Hepatocyte (in vitro differentiated cells): ENCODE results near the gene NTRK1. TPM values are rescaled to one million over a fixed set of nuclear protein-coding genes. Genes with fewer than 3 reads are reported as not detected.

Experiments used
- DNase-seq: peaks from one replicate; pipeline ENCODE4 v3.0.0-alpha.2; 2016; ENCODE audit warnings: low spot score
- H2AFZ ChIP-seq: fragments of 200-600 bp; sonication (generic); 2 replicates; pipeline ENCODE4 v1.6.0; 2016; ENCODE audit warnings: antibody characterized with exemption, mild to moderate bottlenecking
- H3K27ac ChIP-seq: fragments of 200-600 bp; sonication (generic); 2 replicates; pipeline ENCODE4 v1.5.1; 2016; ENCODE audit warnings: mild to moderate bottlenecking
- H3K27me3 ChIP-seq: fragments of 200-600 bp; sonication (generic); 2 replicates; pipeline ENCODE4 v1.6.1; 2016
- H3K36me3 ChIP-seq: fragments of 200-600 bp; sonication (generic); replicated peaks from 2 replicates; pipeline ENCODE4 v1.5.1; 2016; ENCODE audit warnings: low read depth; ENCODE audit not compliant: insufficient read depth
- H3K4me1 ChIP-seq: fragments of 200-600 bp; sonication (generic); 2 replicates; pipeline ENCODE4 v1.5.1; 2016; ENCODE audit warnings: mild to moderate bottlenecking, moderate library complexity; ENCODE audit not compliant: insufficient read depth
- H3K4me2 ChIP-seq: fragments of 200-600 bp; sonication (generic); 2 replicates; pipeline ENCODE4 v1.6.0; 2016
- H3K4me3 ChIP-seq: fragments of 200-600 bp; sonication (generic); 2 replicates; pipeline ENCODE4 v1.5.1; 2016; ENCODE audit warnings: mild to moderate bottlenecking
- H3K79me2 ChIP-seq: fragments of 200-600 bp; sonication (generic); 2 replicates; pipeline ENCODE4 v1.6.0; 2017; ENCODE audit warnings: mild to moderate bottlenecking
- H3K9me2 ChIP-seq: fragments of 200-600 bp; sonication (generic); replicated peaks from 2 replicates; pipeline ENCODE4 v1.6.0; 2017; ENCODE audit warnings: mild to moderate bottlenecking; ENCODE audit not compliant: insufficient read depth
- H3K9me3 ChIP-seq: fragments of 200-600 bp; sonication (generic); 2 replicates; pipeline ENCODE4 v1.5.1; 2016; ENCODE audit warnings: low read depth, mild to moderate bottlenecking
- H4K20me1 ChIP-seq: fragments of 200-600 bp; sonication (generic); 2 replicates; pipeline ENCODE4 v1.6.0; 2016; ENCODE audit warnings: mild to moderate bottlenecking; ENCODE audit not compliant: insufficient read depth, poor library complexity, severe bottlenecking
- CTCF ChIP-seq: fragments of 200-600 bp; sonication (generic); IDR thresholded peaks from 2 replicates; pipeline ENCODE4 v1.5.1; 2016; ENCODE audit warnings: antibody characterized with exemption, mild to moderate bottlenecking; ENCODE audit not compliant: poor library complexity
- EZH2 ChIP-seq: fragments of 200-600 bp; sonication (generic); IDR thresholded peaks from 2 replicates; pipeline ENCODE4 v1.6.1; 2016; ENCODE audit warnings: antibody characterized with exemption, mild to moderate bottlenecking, borderline replicate concordance
- EZH2phosphoT487 ChIP-seq: fragments of 200-600 bp; sonication (generic); IDR thresholded peaks from one replicate; pipeline ENCODE4 v1.6.1; 2018; ENCODE audit warnings: antibody characterized with exemption, mild to moderate bottlenecking, low read depth, moderate library complexity; ENCODE audit not compliant: unreplicated experiment, severe bottlenecking
- WGBS: methylation state at CpG from one replicate; pipeline ENCODE4 v1.1.6; 2016; ENCODE audit warnings: low lambda C conversion rate; ENCODE audit errors: missing lambda C conversion rate; 5-methylcytosine and 5-hydroxymethylcytosine counted together
- polyA plus RNA-seq: library from polyadenylated mRNA; unstranded; fragments of >200 nt; fragmentation: Nextera tagmentation; extraction: Ambion mirVana; gene quantifications from 2 replicates; pipeline ENCODE4 v1.2.1, GENCODE V29; 2016
- total RNA-seq: library from RNA; depleted of rRNA; stranded (reverse); fragments of >200 nt; gene quantifications from 2 replicates; pipeline ENCODE4 v1.2.3, GENCODE V29; 2014

The NTRK1 gene
- total and polyA plus RNA-seq, 2 experiments from 2014 or later, result 0.13 TPM; not detected in 1

GRCh38 chr1:156889802-156890580, 29.3 kb downstream of the NTRK1 start:
- TF ChIP-seq CTCF, result peak; percentile 87
- TF ChIP-seq EZH2, result no peak
- no peak for TF ChIP-seq EZH2phosphoT487
- H3K27me3 ChIP-seq, result peaks cover 40% of the 10 kb centered on the region
- no peak overlapping the region for H2AFZ ChIP-seq

GRCh38 chr1:156892190-156893047, 31.8 kb downstream of the NTRK1 start:
- Histone ChIP-seq H3K4me1 (peaks cover 5% of the 10 kb centered on the region), H3K9me3 (no peaks in the 10 kb centered on the region), H3K9me2 (no peaks in the 10 kb centered on the region), H3K27ac (no peak overlapping the region), H3K79me2 (no peaks in the 10 kb centered on the region), H4K20me1 (no peaks in the 10 kb centered on the region), H2AFZ (peak overlapping the region; percentile 33), H3K36me3 (no peaks in the 10 kb centered on the region), H3K4me3 (no peak overlapping the region), H3K27me3 (peaks cover 29% of the 10 kb centered on the region), H3K4me2 (peak overlapping the region; percentile 84)
- TF ChIP-seq EZH2 (no peak), CTCF (peak; percentile 96), EZH2phosphoT487 (no peak)
- WGBS, result 7% methylated on average over 43 of the region's 48 CpGs
- DNase-seq, result peak; percentile 95

More at GRCh38 chr1:156889802-156890580, 29.3 kb downstream of the NTRK1 start:
- no peaks in the 10 kb centered on the region for H3K9me2 ChIP-seq
- H4K20me1 ChIP-seq, result no peaks in the 10 kb centered on the region
- no peaks in the 10 kb centered on the region for H3K9me3 ChIP-seq
- H3K4me3 ChIP-seq, result no peak overlapping the region
- H3K27ac ChIP-seq, result no peak overlapping the region
- no peak overlapping the region for H3K4me2 ChIP-seq
- DNase-seq, result peak; percentile 92
- no peaks in the 10 kb centered on the region for H3K79me2 ChIP-seq
- H3K36me3 ChIP-seq, result no peaks in the 10 kb centered on the region
- 51% methylated on average over 8 of the region's 8 CpGs for WGBS
- H3K4me1 ChIP-seq, result peaks cover 5% of the 10 kb centered on the region

GRCh38 chr1:156893048-156893953, 32.6 kb downstream of the NTRK1 start, which contains the start of gene PEAR1:
Gene PEAR1 (plus strand): TSS chr1:156893718. CDS start chr1:156903927, 10,209 bp downstream.
- no peaks in the 10 kb centered on the region for H3K79me2 ChIP-seq
- H3K4me3 ChIP-seq, result no peak within 1 kb of the TSS
- peak within 1 kb of the TSS; percentile 76 for H3K27ac ChIP-seq
- TF ChIP-seq CTCF (peak; percentile 7), EZH2 (peak; percentile 62), EZH2phosphoT487 (no peak)
- H3K27me3 ChIP-seq, result peaks cover 24% of the 10 kb centered on the region
- no peaks in the 10 kb centered on the region for H3K9me2 ChIP-seq
- H2AFZ ChIP-seq, result no peak within 1 kb of the TSS
- no peaks in the 10 kb centered on the region for H4K20me1 ChIP-seq
- 12% methylated on average over 40 of the region's 60 CpGs for WGBS
- H3K4me2 ChIP-seq, result peak within 1 kb of the TSS; percentile 84
- DNase-seq, result peak; percentile 47
- peaks cover 5% of the 10 kb centered on the region for H3K4me1 ChIP-seq
- no peaks in the 10 kb centered on the region for H3K9me3 ChIP-seq
- no peaks in the 10 kb centered on the region for H3K36me3 ChIP-seq
